NCI-H146 treated with DMSO at 0.1 percent for 48 hours (cell line): Measurements from ENCODE around the gene SENP8.

Source experiments
- DNase-seq: peaks from one replicate; lab custom pipeline; 2025; ENCODE audit not compliant: unreplicated experiment; lab: John Stamatoyannopoulos, UW

Gene SENP8

GRCh38 chr15:72174551-72175165, 56.5 kb downstream of the SENP8 start:
- no peak for DNase-seq

DNA sequence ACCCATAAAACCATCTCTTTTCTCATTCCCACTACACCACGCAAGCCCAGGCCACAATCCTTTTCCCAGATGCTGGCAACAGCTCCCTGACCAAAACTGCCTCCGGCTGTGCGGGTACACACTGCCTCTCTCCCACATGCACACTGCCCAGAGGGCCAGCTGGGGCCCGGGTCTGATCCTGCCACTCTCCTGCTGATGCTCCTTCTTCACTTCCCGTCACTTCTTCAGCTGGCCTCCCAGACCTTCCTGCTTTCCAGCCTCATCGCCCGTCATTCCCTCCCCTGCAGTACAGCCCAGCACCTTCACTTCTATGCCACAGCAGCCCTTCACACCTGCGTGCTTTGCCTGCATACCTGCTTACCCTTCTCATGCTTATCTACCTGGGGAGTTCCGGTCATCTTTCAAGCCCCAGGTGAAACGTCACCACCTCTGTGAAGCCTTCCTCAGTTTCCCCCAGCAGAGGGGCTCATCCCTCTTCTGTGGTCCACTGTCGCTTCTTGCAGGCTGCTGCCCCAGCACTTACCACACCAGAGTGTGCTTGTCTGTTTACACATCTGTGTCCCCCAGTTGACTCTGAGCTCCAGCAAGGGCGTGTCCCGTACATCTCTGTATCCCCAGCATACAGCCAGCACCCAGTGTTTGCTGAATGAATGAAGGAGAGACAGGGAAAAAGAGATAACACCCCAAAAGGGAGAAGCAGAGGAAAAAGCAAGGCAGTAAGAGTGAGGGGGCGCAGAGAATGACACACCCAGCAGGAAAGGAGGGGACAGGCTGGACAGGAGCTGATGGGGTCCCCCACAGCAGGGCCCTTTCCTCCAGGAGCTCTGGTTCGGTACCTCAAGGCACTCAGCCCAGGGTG, 57.2 kb downstream of the SENP8 start:
- DNase-seq: no peak

DNA sequence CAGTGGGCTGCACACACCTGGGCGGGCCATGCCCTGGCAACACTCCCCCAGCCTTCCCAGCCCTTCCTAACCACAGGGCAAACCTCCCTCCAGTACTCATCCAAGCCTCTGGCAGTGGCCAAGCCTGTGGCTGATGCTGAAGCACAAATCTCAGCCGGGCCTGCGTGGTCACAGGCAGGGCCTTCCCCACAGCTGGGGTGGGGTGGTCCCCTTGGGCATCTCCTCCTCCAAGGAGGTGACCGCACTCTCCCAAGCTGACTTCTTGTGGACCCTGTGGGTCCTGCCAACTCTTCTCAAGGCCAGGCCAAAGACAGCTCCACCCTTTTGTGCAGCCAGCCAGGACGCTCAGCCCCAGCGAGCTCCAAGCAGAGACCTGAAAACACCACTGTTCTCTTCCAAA, 58.0 kb downstream of the SENP8 start:
- no peak for DNase-seq

DNA sequence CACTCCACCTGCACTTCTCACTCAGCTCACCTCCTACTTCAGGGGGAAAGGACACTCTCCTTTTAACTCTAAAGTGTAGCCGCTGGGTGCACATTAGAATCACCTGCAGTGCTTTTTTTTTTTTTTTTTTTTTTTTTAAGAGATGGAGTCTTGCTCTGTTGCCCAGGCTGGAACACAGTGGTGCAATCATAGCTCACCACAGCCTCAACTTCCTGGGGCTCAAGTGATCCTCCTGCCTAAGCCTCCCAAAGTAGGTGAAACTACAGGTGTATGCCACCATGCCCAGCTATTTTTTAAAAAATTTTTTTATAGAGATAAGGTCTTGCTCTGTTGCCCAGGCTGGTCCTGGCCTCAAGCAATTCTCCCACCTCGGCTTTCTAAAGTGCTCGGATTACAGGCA, 58.5 kb downstream of the SENP8 start:
- DNase-seq: no peak

DNA sequence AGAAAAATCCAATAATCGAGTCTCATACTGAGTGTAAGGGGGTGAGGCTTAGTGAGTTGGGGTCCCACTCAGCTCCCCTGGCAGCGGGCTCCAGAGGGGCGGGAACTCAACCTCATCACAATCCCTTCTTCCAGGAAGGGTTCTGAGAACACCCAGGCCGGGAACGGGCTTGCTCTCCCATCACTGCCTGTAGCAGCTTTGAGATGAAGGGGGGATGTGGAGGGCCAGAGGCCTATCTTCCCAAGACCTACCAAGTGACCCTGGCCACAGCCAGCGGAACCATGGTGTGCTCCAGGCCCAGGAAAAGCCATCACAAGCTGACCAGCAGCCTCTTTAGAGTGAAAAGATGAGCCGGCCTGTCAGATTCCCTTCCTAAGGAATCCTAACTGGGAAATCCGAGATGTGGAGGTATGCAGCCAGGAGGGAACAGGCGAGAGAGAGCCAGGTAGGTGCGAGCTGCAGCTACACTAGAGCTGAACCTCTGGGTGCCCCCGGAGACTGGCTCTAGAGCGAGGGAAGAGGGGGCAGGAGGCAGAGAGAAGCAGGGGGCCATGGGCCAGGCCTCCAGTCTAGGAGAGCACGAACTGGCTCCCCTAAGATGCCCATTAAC, 60.9 kb downstream of the SENP8 start:
- DNase-seq: no peak

GRCh38 chr15:72179950-72180581, 61.9 kb downstream of the SENP8 start:
- no peak for DNase-seq

DNA sequence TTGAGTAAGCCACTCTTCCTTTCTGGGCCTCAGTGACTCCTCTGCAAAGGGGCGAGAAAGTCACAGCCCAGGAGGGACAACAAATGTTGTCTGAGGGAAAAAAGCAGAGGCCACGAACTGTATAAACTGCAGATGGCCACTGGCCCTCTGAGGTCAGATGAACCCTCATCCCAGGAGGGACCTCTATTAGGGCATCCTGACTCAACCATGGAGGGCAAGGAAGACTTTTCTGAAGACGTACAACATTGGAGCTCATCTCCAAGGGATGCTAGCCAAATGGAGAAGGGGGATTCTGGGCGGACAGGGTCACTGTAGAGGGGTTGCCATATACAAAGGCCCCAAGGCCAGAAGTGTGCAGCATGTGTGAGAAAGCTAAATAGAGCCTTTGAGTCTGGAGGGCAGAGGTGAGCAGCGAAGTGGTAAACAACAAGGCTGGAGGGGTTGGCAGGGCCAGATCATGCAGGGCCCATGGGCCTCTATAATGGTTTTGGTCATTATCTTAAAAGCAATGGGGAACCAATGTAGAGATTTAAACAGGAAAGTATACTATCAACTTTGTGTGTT, 62.6 kb downstream of the SENP8 start:
- DNase-seq: no peak

- DNase-seq: no peak
These were observed 64.0 kb downstream of the SENP8 start for GRCh38 chr15:72182244-72182643.

GRCh38 chr15:72182673-72183072, 64.5 kb downstream of the SENP8 start:
- no peak for DNase-seq

DNA sequence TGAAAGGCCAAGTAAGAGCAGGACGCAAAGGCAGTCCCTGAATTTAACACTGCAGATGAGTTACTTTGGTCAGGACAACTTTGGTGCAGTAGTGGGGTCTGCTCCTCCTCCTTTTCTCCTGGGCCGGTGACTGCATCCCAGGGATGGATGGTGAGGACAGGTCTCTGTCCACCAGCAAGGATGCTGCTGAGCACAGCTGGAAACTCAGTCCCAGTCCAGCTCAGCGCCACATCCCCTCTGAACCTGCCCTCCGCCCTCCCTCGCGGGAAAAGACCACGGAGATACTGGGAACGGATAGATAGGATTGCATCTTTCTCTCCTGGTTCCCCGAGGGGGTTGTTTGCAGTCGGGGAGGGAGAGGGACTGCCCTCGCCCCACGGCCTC, 65.6 kb downstream of the SENP8 start:
- DNase-seq: no peak

GRCh38 chr15:72184165-72184811, 66.1 kb downstream of the SENP8 start:
- DNase-seq: no peak

GRCh38 chr15:72189250-72189902, 71.2 kb downstream of the SENP8 start:
- DNase-seq: no peak

DNA sequence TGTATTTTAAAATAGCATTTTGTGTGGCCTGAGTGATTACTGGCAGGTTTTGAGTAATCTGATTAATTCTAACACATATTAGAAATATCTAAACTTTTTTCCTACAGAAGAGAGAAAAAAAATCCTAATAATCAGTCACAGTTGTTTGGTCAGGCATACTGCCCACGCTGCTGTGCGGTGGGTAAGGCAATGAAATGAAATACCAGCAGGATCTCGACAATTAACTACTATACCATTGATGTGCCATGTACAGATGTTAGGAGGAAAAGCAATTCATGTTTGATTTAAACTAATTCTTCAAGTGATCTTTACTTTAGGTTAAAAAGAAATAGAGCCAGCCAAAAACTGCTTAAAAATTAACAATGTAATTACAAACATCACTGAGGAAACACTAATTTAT, 74.2 kb downstream of the SENP8 start:
- no peak for DNase-seq
